EL (cell line): ENCODE measurements around the gene DPF3.

Experiments used
- DNase-seq: peaks from one replicate; pipeline ENCODE4 v3.0.0-alpha.2; 2016

The DPF3 gene

DNA sequence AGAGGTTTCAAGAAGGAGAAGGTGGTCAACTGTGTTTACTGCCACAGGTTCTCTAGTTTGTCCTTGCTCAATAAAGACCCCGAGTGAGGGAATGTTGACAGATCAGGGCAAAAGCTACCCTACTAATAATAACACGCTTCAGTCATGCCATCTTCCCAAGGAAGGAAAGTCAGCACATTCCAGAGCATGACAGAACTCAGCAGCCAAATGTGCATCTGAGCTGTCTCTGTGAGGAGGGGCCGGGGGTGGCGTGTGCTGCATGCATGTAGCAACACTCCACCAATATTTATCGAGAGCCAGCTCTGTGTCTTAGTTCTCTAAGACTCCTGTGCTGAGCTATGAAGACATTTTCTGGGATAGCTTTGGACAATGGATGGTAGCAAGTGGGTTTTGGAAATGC is 260.4 kb downstream of the DPF3 start:
- no peak for DNase-seq

DNA sequence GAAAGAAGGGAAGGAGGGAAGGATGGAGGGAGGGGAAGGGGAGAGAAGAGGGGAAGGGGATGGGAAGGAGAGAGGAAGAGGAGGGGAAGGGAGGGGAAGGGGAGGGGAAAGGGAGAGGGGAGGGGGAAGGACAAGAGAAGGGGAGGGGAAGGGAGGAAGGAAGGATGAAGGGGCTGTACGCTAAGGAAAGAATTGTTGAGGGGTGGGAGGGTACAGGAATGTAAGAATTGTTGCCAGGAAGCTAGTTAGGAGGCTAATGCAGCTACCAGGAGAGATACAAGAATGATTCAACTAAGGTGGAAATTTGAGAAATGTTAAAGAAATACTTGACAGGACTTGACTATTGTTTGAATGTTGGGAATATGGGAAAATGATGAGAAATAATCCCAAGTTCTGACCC is 261.2 kb downstream of the DPF3 start:
- no peak for DNase-seq

DNA sequence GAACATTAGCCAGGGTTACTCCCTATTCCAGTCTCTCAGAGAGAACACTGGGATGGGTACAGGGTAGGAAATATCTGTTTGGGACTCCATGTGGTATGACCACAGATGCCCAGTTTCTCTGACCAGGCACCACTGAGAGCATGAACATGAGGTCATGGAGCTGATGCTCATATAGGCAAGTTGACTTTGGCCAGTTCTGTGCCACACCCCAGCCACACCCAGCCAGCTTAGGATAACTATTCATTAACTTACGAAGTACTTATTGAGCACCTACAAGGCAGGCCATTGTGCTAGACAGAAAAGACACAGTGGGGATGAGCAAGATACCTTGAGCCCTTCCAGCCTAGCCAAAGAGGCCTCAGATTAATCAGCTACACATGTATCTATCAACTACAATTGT is 262.5 kb downstream of the DPF3 start:
- DNase-seq = no peak

DNA sequence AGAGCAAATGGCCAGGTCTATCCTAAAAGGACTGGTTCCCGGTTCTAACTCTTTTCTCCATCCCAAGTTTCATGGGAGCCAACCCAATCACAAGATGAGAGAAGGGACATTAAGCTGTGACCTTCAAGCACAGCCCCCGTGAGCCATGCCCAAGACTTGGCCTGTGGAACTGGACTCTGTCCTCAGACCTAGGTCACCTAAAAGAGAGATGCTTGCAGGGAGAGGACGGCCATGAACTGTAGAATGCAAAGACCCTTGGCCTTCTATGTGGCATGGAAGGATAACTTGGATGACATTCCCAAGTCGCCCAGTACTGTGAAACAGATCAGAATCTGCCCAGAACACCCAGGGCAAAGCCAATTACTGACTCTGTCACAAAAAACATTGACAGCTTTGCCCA is 263.5 kb downstream of the DPF3 start:
- DNase-seq = no peak

DNA sequence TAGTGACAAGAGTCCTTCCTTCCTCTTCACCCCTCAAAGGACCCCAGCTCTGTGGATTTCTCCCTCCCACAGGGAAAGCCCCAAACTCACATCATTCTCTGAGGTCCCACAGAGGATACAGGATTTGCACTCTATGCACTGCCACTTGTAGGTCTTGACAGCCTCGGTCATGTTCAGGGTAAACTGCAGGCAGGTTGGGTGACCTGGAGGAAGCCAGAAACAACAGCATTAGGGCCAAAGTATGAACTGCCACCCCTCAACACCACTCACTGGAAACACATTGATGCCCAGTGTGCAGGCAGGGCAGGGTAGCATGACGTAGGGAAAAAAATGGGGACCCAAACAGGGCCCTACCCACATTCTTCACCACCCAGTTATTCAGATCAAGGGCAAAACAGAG is 264.4 kb downstream of the DPF3 start:
- DNase-seq = no peak

- DNase-seq = no peak
These were observed 268.2 kb downstream of the DPF3 start for GRCh38 chr14:72625689-72626088.

DNA sequence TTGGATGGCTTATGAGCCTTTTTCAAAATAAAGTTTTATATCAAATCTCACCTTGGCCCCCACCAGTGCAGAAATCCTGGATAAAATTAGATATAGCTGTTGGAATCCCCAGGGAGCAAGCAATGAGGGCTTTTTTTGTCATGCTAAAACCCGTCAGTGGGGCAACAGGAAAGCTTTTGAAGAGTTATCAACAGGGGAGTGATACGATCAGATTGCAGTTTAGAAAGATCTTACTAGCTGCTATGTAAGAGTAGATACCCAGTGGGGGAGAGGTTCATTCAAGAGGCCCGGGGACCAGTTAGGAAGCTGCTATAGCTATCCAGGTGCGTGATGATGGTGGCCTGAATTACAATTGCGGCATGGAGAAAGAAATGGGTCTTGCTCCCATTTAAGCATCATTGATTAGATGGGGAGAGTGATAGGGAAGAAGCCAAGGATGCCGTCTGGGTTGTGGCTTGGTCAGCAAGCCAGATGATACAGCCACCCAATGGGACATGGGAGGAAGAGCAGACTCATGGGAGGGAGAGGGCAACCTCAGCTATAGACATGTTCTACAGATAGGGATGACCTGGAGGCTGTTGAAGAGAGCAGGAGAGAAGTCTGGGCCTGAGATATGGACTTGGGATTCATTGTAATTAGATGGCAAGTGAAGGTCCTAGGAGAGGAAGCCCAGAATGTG is 272.4 kb downstream of the DPF3 start:
- DNase-seq = no peak

DNA sequence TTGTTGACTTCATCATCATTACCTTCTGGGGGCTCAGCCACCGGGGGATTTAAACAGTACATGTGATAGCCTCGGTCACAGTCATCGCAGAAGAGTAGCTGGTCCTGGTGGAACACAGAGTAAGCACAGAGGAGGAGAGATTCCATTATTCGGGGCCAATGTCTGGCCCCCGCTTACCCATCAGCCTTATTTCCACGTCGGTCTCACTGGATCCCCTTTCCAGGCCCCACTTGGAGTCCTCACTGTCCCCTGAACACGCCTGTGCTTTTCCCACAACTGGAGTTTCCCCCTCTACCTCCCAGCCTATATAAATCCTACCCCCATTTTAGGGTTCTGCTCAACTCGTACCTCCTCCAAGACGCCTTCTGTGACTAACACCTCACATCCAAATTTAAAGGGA is 274.0 kb downstream of the DPF3 start:
- no peak for DNase-seq

- DNase-seq = peak; percentile 70
These were observed 274.8 kb downstream of the DPF3 start for GRCh38 chr14:72619111-72619571.

DNA sequence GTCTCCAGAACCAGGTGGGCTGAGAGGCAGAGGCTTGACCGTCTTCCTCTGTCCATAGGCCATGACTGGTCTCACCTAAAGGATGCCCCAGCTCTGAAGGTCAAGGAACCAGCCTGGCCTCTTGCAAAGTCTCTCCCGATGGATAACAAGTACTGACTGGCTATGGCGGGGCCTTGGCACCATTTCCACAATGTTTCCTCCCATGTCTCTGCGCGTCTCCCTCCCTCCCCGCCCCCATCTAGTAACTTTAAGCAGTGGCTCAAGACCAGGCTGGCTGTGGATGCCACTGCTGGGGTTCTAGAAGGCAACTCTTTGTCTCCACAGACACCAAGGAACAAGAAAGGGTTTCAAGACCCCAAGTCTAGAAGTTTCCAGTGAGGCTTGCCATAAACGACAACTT is 275.5 kb downstream of the DPF3 start:
- DNase-seq = no peak

GRCh38 chr14:72617391-72618031 is 276.4 kb downstream of the DPF3 start:
- DNase-seq = peak; percentile 79

- DNase-seq = no peak
These were observed 277.1 kb downstream of the DPF3 start for GRCh38 chr14:72616811-72617210.

DNA sequence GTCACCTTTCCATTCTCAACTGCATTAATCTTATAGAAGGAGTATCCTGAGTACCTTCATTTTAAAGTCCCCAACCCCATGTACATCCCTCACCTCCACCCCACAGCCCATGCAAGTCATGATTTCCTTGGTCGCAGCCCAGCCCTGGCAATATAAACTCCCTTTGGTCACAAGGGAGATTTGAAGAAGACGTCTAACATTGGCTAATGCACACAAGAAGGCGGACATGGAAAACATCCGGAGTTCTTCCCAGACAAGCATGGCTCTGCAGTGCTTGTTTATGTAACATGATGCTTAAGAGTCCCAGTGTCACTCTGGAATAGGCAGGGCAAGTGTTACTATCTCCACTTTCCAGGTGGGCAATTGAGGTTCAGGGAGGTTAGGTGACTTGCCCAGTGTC is 277.6 kb downstream of the DPF3 start:
- DNase-seq = no peak

DNA sequence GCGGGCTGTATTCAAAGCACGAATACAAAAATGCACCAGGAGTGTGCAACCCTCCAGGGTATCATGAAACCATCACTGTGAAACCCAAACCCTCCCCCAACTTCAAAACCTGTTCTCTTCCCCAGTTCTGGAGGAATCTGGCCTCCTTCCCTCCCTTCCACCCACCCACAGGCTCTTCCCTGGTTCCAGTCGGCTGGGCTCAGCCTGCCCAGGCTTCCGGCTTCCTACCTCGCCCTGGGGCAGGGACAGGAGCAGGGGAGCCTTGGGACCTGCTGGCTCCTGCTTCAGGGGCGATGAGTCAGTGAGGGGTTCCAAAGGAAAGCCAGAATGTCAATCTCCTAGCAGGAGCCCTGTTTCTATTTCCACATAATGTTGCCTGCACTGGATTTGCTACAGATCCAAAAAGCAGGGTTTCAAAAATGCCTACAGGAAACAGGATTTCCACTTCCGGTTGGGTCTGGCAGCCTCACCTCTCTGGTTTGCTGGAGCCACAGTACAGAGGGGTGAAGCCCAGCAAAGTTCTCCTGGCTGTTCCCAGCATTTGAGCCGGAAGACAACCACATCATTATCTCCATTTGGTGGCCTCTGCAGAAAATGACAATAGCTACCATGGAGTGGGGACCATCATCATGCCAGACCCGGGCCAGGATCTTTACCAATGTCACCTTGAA is 278.3 kb downstream of the DPF3 start:
- DNase-seq = peak; percentile 91

GRCh38 chr14:72614891-72615415 is 278.9 kb downstream of the DPF3 start:
- DNase-seq = no peak

GRCh38 chr14:72614365-72614764 is 279.5 kb downstream of the DPF3 start:
- no peak for DNase-seq

DNA sequence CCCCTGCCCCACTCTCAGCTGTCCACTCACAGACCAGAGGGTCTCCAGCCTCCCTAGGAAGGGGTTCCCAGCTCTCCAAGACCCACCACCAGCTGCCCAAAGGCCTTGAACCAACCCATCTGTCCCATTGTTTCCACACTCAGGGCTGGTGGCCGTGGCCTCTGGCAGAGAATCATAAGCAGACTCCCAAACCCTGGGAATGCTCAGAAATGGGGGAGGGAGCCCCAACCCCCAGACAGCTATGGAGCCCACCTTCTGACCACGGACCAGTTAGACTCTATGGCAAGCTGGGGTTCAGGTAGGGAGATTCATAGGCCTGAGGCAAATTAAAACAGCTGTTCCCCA is 280.0 kb downstream of the DPF3 start:
- no peak for DNase-seq

- peak; percentile 50 for DNase-seq
These were observed 280.5 kb downstream of the DPF3 start for GRCh38 chr14:72613231-72613974.

GRCh38 chr14:72612041-72612440 is 281.9 kb downstream of the DPF3 start:
- no peak for DNase-seq

DNA sequence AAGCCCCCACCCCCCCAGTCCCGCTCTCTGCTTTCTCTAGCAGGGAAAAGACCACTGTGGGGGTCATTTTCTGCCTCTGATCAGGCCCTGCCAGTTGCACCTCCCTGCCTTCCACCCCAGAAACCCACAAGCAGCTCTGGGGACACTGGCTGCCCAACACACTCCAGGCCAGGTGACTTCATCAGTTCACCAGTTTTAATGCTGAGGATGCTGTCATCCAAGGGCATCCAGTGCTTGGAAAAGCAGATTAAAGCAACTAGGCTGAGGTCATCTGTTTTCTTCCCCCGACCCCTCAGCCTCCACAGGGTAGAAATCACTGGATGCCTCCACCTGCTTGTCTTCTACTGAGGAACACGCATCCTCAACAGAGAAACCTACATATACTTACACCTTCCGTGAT is 282.4 kb downstream of the DPF3 start:
- no peak for DNase-seq

DNA sequence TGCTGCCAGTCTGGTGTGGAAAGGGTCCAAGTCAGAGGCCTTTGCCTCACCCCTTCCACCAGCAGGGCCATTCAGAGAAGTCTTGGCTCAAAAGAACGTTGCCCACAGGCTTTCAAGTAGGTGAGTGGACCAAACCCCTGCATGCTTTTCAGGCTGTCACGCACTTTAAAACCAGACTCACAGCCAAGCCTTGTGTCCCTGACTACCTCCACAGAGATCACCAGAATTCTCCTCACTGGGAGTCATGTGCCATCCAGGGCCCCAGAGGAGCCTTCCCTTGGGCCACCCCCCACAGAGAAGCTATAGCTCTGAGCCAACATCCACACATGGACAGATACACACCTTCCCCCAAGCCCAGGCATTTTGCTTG is 283.1 kb downstream of the DPF3 start:
- DNase-seq = peak; percentile 44

DNA sequence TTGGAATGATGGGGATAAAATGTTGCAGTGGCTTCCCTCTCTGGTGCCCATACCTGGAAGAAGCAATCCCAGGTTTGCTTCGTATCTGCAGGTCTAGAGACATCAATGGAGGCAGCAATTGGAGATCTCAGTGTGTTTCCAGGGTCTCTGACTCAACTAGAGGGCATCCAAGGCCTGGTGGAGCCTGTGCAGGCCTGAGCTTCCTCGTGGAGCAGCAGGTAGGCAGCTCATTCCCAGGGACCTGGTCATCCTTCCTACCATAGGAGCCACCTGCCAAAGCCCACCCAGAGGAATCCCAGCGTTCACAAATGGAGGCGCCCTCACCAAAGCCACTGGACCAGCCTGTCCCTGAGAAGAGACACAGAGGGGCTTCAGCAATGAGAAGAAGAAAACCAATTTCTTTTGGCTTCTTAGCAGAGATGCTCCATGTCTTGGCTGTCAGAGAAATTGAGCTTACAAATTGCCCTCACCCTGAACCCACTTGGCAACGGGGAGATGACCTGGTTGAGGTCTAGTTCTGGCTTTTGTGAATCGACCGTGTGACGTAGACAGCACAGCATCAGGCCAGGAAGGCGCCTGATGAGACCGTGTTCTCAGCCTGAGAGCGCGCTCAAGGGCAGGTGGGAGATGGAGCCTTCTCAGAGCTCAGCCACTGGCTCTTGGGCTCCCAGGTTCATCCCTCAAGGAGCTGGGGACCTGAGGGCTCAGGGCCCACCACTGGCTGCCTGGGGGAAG is 283.6 kb downstream of the DPF3 start:
- DNase-seq = no peak
